Measurements from ENCODE around the gene EPHA4.

Gene EPHA4

DNA sequence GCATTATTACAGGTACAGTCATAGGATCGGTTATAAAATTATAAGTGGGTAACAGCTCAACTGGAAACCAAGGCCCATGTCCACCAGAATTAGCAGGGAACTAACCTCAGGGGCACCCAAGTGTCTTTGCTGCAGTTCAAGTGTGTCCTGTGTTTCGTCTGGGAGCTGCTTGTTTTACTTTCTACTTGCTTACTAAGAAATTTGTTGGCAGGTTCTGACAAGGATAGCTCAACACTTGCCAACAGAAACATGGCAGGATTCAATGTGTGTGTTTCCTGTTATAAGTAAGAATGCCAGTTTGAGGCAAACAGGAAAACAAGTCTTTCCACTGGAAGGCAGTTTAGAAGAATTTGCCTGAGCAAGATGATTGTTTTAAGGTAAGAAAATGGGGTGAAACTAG is 104.5 kb downstream of the EPHA4 start:
- no peak overlapping the region for H3K4me3 ChIP-seq (ENCODE audit: low read depth, low read length)
- TF ChIP-seq, protein P1, sequence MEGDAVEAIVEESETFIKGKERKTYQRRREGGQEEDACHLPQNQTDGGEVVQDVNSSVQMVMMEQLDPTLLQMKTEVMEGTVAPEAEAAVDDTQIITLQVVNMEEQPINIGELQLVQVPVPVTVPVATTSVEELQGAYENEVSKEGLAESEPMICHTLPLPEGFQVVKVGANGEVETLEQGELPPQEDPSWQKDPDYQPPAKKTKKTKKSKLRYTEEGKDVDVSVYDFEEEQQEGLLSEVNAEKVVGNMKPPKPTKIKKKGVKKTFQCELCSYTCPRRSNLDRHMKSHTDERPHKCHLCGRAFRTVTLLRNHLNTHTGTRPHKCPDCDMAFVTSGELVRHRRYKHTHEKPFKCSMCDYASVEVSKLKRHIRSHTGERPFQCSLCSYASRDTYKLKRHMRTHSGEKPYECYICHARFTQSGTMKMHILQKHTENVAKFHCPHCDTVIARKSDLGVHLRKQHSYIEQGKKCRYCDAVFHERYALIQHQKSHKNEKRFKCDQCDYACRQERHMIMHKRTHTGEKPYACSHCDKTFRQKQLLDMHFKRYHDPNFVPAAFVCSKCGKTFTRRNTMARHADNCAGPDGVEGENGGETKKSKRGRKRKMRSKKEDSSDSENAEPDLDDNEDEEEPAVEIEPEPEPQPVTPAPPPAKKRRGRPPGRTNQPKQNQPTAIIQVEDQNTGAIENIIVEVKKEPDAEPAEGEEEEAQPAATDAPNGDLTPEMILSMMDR (IDR thresholded peaks at IDR 0.05; ENCODE audit: low read depth, low read length, missing control alignments): no peak
- DNase-seq (ENCODE audit: low read depth): no peak

DNA sequence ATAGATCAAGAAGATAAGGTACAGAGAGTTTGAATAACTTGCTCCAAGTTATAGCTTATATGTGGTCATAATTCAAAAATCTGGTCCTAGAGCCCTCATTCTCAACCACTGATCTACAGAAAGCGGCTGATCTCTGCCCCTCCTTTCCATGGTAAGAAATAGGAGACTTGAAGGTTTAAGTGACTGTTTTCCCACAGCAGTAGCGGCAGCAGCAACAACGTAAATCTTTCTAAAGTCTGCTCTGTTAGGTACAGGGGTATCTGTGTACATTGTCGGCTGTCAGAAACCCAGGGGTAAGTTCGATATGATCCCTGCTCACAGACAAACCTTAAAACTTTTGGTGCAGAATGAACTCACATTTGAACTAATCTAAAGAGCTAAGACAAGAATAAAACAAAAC is 105.4 kb downstream of the EPHA4 start:
- no peak overlapping the region for H3K4me3 ChIP-seq (ENCODE audit: low read depth, low read length)
- no peak for DNase-seq (ENCODE audit: low read depth)
- TF ChIP-seq, protein P1 (IDR thresholded peaks at IDR 0.05; ENCODE audit: low read depth, low read length, missing control alignments): no peak

DNA sequence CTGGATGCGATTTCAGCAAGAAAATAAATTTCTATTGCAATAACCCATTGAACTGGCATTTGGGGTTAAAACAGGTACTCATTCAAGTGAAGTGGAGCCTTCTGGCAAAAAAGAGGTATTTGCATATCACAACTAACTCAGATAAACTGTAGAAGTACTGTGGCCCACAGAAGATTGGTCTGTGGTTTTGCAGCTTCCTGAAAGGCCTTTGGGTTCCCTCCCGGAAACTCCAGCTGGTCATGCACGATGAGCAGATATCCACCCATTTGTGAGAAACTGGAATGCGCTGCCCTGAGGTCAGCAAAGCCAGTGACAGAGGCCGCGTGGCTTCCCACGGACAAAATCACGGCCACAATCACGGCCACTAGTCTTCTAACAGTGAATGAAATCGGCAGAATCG is 106.3 kb downstream of the EPHA4 start:
- no peak overlapping the region for H3K4me3 ChIP-seq (ENCODE audit: low read depth, low read length)
- peak; percentile 4 for DNase-seq (ENCODE audit: low read depth)
- TF ChIP-seq, protein P1 (IDR thresholded peaks at IDR 0.05; ENCODE audit: low read depth, low read length, missing control alignments): no peak

DNA sequence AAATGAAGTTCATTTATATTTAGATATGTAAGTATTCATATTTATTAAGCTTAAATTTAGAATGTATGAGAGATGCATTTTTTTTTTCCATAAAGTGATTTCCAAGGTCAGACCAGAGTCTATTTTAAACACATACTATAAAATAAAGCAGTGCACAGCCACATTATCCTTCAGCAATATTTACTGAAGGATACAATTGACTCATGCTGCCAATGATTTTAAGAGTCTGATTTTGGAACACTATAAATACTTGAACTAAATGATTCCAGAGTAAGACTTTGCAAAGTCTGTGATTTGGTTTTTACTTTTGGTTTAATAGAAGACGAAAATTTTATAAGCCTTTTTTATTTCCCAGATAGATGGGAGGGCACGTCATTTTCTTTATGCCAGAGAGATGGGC is 107.1 kb downstream of the EPHA4 start:
- TF ChIP-seq, protein P1 (IDR thresholded peaks at IDR 0.05; ENCODE audit: low read depth, low read length, missing control alignments): no peak
- no peak overlapping the region for H3K4me3 ChIP-seq (ENCODE audit: low read depth, low read length)
- no peak for DNase-seq (ENCODE audit: low read depth)

DNA sequence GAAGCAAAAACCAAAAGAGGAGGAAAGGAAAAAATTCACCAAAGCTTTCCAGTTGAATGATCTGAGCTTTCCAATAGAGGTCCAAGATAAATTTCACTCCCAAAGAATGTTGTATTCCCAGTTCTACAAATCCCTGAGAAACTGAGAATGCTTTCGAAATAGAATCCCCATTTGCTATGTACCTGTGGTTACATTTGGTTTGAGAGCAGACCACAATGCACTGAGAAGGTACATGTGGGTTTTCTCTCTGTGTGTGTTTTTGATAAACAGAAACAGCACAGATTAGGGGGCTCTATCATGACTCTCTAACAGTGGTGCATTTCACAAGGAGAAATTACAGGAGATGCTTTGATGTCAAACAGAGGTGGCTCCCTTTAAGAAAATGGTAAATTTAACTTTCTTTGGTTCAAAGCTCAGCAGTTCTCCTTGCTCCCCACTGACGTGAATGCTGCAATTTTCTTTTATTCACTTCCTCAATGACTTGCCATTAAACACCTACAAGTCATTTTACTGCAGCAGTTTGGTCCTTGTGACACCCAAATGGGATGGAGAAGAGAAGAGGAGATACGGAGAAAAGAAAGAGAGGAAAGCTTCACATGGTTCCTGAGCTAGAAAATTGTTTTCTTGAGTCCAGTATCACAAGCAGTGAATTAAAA is 108.7 kb downstream of the EPHA4 start:
- H3K4me3 ChIP-seq (ENCODE audit: low read depth, low read length): no peak overlapping the region
- DNase-seq (ENCODE audit: low read depth): no peak
- TF ChIP-seq, protein P1 (IDR thresholded peaks at IDR 0.05; ENCODE audit: low read depth, low read length, missing control alignments): no peak

DNA sequence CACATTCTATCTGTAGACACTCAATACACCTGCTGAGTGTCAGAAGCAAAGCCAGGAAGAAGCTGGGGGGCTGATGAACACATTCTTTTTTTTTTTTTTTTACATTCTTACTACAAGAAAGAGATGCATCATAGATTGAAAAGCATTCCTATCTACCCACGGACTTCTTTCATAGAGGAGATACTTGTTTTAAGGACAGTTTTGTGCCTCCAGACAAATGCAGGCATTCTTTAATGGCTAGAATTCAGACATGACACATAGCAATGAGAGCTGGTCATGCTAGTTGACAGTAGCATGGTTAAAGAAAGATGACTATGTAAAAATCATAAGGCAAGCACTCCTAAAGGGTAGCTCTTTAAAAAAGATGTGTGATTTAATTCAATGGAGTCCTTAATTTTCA is 110.2 kb downstream of the EPHA4 start:
- TF ChIP-seq, protein P1 (IDR thresholded peaks at IDR 0.05; ENCODE audit: low read depth, low read length, missing control alignments): no peak
- no peak for DNase-seq (ENCODE audit: low read depth)

DNA sequence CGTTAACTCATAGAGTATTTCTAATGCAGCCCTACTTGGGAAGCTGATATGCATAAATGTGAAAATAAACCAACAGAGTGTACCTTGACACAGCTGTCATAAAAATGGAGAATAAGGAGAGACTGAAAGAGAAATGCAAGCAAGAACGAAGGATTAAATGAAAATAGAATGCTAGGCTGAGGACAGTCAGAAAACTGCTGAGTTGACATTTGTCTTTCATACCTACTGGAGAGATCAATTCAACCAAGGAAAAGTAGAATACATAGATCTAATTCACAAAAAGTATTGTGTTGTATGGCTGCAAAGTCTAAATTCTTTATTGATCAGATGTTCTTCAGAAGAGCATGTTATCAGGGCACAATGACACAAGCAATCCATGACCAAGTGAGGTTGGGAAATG is 112.0 kb downstream of the EPHA4 start:
- H3K4me3 ChIP-seq (ENCODE audit: low read depth, low read length): no peak overlapping the region
- TF ChIP-seq, protein P1 (IDR thresholded peaks at IDR 0.05; ENCODE audit: low read depth, low read length, missing control alignments): no peak
- no peak for DNase-seq (ENCODE audit: low read depth)

More for the DNA sequence above, 110.2 kb downstream of the EPHA4 start:
- no peak overlapping the region for H3K4me3 ChIP-seq (ENCODE audit: low read depth, low read length)

All from GM12864 (cell line).